SK-N-SH (cell line): Measurements from ENCODE around the gene HSPA9. TPM values are rescaled to one million over a fixed set of nuclear protein-coding genes. Genes with fewer than 3 reads are reported as not detected.

Experiments used
- CTCF ChIA-PET: fragments of 300-600, 350-600 bp; formaldehyde crosslinking; extraction: SDS; loops from one replicate; lab custom pipeline; 2021; lab: Yijun Ruan, JAX
- POLR2A ChIA-PET: fragments of 350-600 bp; sonication (Branson Sonifier 250); formaldehyde crosslinking; extraction: SDS; loops from one replicate; lab custom pipeline; 2020; ENCODE audit warnings: antibody characterized with exemption, inconsistent platforms; lab: Yijun Ruan, JAX
- DNase-seq: peaks from one replicate; pipeline ENCODE4 v3.0.0; 2012
- H2AFZ ChIP-seq: fragments of 200-600 bp; sonication (generic); 2 replicates; pipeline ENCODE4 v1.8.1; 2016; ENCODE audit warnings: antibody characterized with exemption, mild to moderate bottlenecking, low read depth
- H3F3A ChIP-seq: fragments of 200-600 bp; sonication (generic); replicated peaks from 2 replicates; pipeline ENCODE3; 2016; ENCODE audit warnings: antibody characterized with exemption, mild to moderate bottlenecking; ENCODE audit not compliant: insufficient read depth
- H3K27ac ChIP-seq, 2 experiments: fragments of 200-500 bp in 1 of 2; fragments of 200-600 bp in 1 of 2; sonication (Bioruptor generic) in 1 of 2; sonication (generic), shearing (Covaris generic) in 1 of 2; 2 replicates each; pipeline versions ENCODE4 v1.5.1 to v1.6.1; 2014 to 2016; ENCODE audit warnings: low read depth in 2 of 2, inconsistent platforms in 1 of 2, low read length in 1 of 2, mild to moderate bottlenecking in 1 of 2, mixed read lengths in 1 of 2
- H3K27me3 ChIP-seq: fragments of 200-600 bp; sonication (generic), shearing (Covaris generic); 2 replicates; pipeline ENCODE4 v1.6.1; 2016; ENCODE audit warnings: mixed run types; ENCODE audit not compliant: insufficient read depth
- H3K36me3 ChIP-seq, 2 experiments: fragments of 200-500 bp in 1 of 2; fragments of 200-600 bp in 1 of 2; sonication (Bioruptor generic) in 1 of 2; sonication (generic) in 1 of 2; replicated peaks in 1 of 2; 2 replicates each; pipeline versions ENCODE3 to v1.5.1; 2014 to 2016; ENCODE audit warnings: low read length in 1 of 2, mild to moderate bottlenecking in 1 of 2; ENCODE audit not compliant: insufficient read depth in 2 of 2, control insufficient read depth in 1 of 2
- H3K4me1 ChIP-seq, 2 experiments: fragments of 200-500 bp in 1 of 2; fragments of 200-600 bp in 1 of 2; sonication (Bioruptor generic) in 1 of 2; sonication (generic), shearing (Covaris generic) in 1 of 2; 2 replicates each; pipeline versions ENCODE4 v1.5.1 to v1.6.1; 2014 to 2016; ENCODE audit warnings: low read depth in 1 of 2, low read length in 1 of 2, mixed run types in 1 of 2; ENCODE audit not compliant: insufficient read depth in 2 of 2, control insufficient read depth in 1 of 2
- H3K4me2 ChIP-seq: fragments of 200-600 bp; sonication (generic), shearing (Covaris generic); 2 replicates; pipeline ENCODE4 v1.6.1; 2017; ENCODE audit warnings: mixed run types
- H3K4me3 ChIP-seq, 2 experiments: fragments of 200-500 bp in 1 of 2; fragments of 200-600 bp in 1 of 2; sonication (Bioruptor generic) in 1 of 2; sonication (generic), shearing (Covaris generic) in 1 of 2; 2 replicates each; pipeline versions ENCODE4 v1.5.1 to v1.8.1; 2014 to 2016; ENCODE audit warnings: low read depth in 2 of 2, inconsistent platforms in 1 of 2, low read length in 1 of 2, mild to moderate bottlenecking in 1 of 2, mixed read lengths in 1 of 2, moderate library complexity in 1 of 2
- H3K79me2 ChIP-seq: fragments of 200-600 bp; sonication (generic); 2 replicates; pipeline ENCODE4 v1.8.1; 2017; ENCODE audit warnings: mild to moderate bottlenecking; ENCODE audit not compliant: insufficient read depth
- H3K9ac ChIP-seq: fragments of 200-600 bp; sonication (generic); 2 replicates; pipeline ENCODE4 v1.6.1; 2017; ENCODE audit warnings: mixed run types
- H3K9me2 ChIP-seq: fragments of 200-600 bp; sonication (generic); 2 replicates; pipeline ENCODE4 v1.6.1; 2017; ENCODE audit warnings: mixed run types
- H3K9me3 ChIP-seq: fragments of 200-600 bp; sonication (generic); 2 replicates; pipeline ENCODE4 v1.6.1; 2017; ENCODE audit warnings: mixed run types, mild to moderate bottlenecking, moderate library complexity
- H4K20me1 ChIP-seq: fragments of 200-600 bp; sonication (generic); 2 replicates; pipeline ENCODE4 v1.6.1; 2017; ENCODE audit warnings: mild to moderate bottlenecking, mixed run types; ENCODE audit not compliant: insufficient read depth
- CHD2 ChIP-seq: fragments of 150-350 bp; IDR thresholded peaks from 2 replicates; pipeline ENCODE4 v1.6.1; 2018; ENCODE audit warnings: low read length; ENCODE audit not compliant: partially characterized antibody
- ELF1 ChIP-seq: IDR thresholded peaks from 2 replicates; pipeline ENCODE4 v1.4.0; 2012
- EP300 ChIP-seq, 2 experiments: IDR thresholded peaks; 2 replicates each; pipeline versions ENCODE4 v1.4.0 to v1.6.1; 2012; ENCODE audit warnings: borderline replicate concordance in 1 of 2, low read depth in 1 of 2, low read length in 1 of 2
- EZH2phosphoT487 ChIP-seq: fragments of 200-600 bp; sonication (generic); IDR thresholded peaks from 2 replicates; pipeline ENCODE4 v1.6.1; 2017; ENCODE audit warnings: low read depth, mixed run types, mild to moderate bottlenecking, antibody characterized with exemption, moderate library complexity, borderline replicate concordance
- FOXJ3 ChIP-seq: sonication (generic); formaldehyde crosslinking; IDR thresholded peaks from 2 replicates; pipeline ENCODE4 v1.5.1; 2020; ENCODE audit warnings: mild to moderate bottlenecking, missing genetic modification reagents
- FOXM1 ChIP-seq: IDR thresholded peaks from 2 replicates; pipeline ENCODE4 v1.4.0; 2012; ENCODE audit warnings: low read depth, mild to moderate bottlenecking
- JUND ChIP-seq: IDR thresholded peaks from 2 replicates; pipeline ENCODE4 v1.4.0; 2012
- MAX ChIP-seq: IDR thresholded peaks from 2 replicates; pipeline ENCODE4 v1.4.0; 2012; ENCODE audit warnings: low read depth
- MEF2A ChIP-seq: IDR thresholded peaks from 2 replicates; pipeline ENCODE4 v1.4.0; 2012; ENCODE audit warnings: low read depth, borderline replicate concordance
- NRF1 ChIP-seq: IDR thresholded peaks from 2 replicates; pipeline ENCODE4 v1.6.1; 2012; ENCODE audit warnings: low read depth, mild to moderate bottlenecking, low read length
- PBX3 ChIP-seq: IDR thresholded peaks from 2 replicates; pipeline ENCODE4; 2012
- POLR2AphosphoS5 ChIP-seq: IDR thresholded peaks from 2 replicates; pipeline ENCODE4 v1.6.1; 2012; ENCODE audit warnings: low read depth, low read length
- RCOR1 ChIP-seq: fragments of 150-350 bp; IDR thresholded peaks from 2 replicates; pipeline ENCODE4 v1.6.1; 2017; ENCODE audit warnings: antibody characterized with exemption, low read length
- RFX5 ChIP-seq: IDR thresholded peaks from 2 replicates; pipeline ENCODE4 v1.6.1; 2012; ENCODE audit warnings: mild to moderate bottlenecking, improper control_type of control experiment, low read length
- SMC3 ChIP-seq: IDR thresholded peaks from 2 replicates; pipeline ENCODE4 v1.6.1; 2012; ENCODE audit warnings: low read depth, low read length, improper control_type of control experiment
- TAF1 ChIP-seq: IDR thresholded peaks from 2 replicates; pipeline ENCODE4 v1.6.1; 2012; ENCODE audit warnings: low read depth, mild to moderate bottlenecking, low read length, moderate library complexity, borderline replicate concordance
- TCF12 ChIP-seq: IDR thresholded peaks from 2 replicates; pipeline ENCODE4 v1.4.0; 2012
- USF2 ChIP-seq: fragments of 150-350 bp; IDR thresholded peaks from 2 replicates; pipeline ENCODE4 v1.6.1; 2017; ENCODE audit warnings: antibody characterized with exemption, low read length, low read depth, borderline replicate concordance
- ZBTB33 ChIP-seq: IDR thresholded peaks from 2 replicates; pipeline ENCODE4 v1.4.0; 2012; ENCODE audit warnings: low read depth, borderline replicate concordance
- WGBS: methylation state at CpG from one replicate; pipeline ENCODE4 v1.1.6; 2017; ENCODE audit warnings: low lambda C conversion rate; 5-methylcytosine and 5-hydroxymethylcytosine counted together
- polyA plus RNA-seq, 3 experiments: library from polyadenylated mRNA; depleted of rRNA; stranded (reverse); fragments of >200 nt; gene quantifications; 2 replicates each; pipeline ENCODE4 v1.2.3, GENCODE V29; 2012

The HSPA9 gene
- polyA plus RNA-seq, 1 of the 3 experiments (the other 2 are of a cell fraction) = 153 TPM

GRCh38 chr5:138517437-138517836, 57.8 kb downstream of the HSPA9 start:
- Histone ChIP-seq H3K9me2 (no peaks in the 10 kb centered on the region), H3K4me1 (no peaks in the 10 kb centered on the region; a peak in 1 of 4 replicates), H3K79me2 (peaks cover 76% of the 10 kb centered on the region), H2AFZ (no peak overlapping the region), H3F3A (no peaks in the 10 kb centered on the region), H3K4me2 (no peak overlapping the region), H3K4me3 (no peak overlapping the region), H3K9me3 (no peaks in the 10 kb centered on the region), H4K20me1 (peaks cover 26% of the 10 kb centered on the region), H3K36me3 (peaks cover 32 to 76% of the 10 kb centered on the region in 2 experiments), H3K27ac (no peak overlapping the region), H3K27me3 (no peaks in the 10 kb centered on the region), H3K9ac (no peak overlapping the region)
- TF ChIP-seq POLR2AphosphoS5 = no peak
- no peak for TF ChIP-seq TCF12
- no peak for TF ChIP-seq FOXJ3 (CRISPR knock-in tag)
- TF ChIP-seq EP300 (IDR thresholded peaks at IDR 0.05; ENCODE audit: borderline replicate concordance in 1 of 2, low read depth in 1 of 2, low read length in 1 of 2) = no peak
- no peak for TF ChIP-seq PBX3
- no peak for TF ChIP-seq ELF1
- no peak for TF ChIP-seq RFX5
- TF ChIP-seq EZH2phosphoT487 = no peak
- no peak for TF ChIP-seq JUND
- TF ChIP-seq TAF1 = no peak
- no peak for TF ChIP-seq FOXM1
- TF ChIP-seq MEF2A = no peak
- no peak for TF ChIP-seq USF2
- TF ChIP-seq CHD2 = no peak
- TF ChIP-seq NRF1 = no peak
- no peak for TF ChIP-seq SMC3
- no peak for TF ChIP-seq ZBTB33
- no peak for TF ChIP-seq RCOR1
- TF ChIP-seq MAX = no peak
- 96% methylated on average over 4 of the region's 4 CpGs for WGBS
- ChIA-PET CTCF (interaction anchor here (0.6 to 4.2 kb wide), 4 partner anchors 9 to 68 kb away, joined by 3 to 23 read pairs (median 6); partner anchors contain the start of gene EGR1), POLR2A (no interaction called here)
- DNase-seq = no peak
